GM18511 (cell line): ENCODE measurements around the gene HMOX2.

Source experiments
- ATAC-seq: cut with Tn5 transposase; IDR thresholded peaks from one replicate; pipeline ENCODE4 v1.9.1; 2021; ENCODE audit warnings: mild to moderate bottlenecking, moderate library complexity; ENCODE audit not compliant: unreplicated experiment

The HMOX2 gene

GRCh38 chr16:4552541-4552940, 76.3 kb downstream of the HMOX2 start:
- no peak for ATAC-seq

- no peak for ATAC-seq
Measured at GRCh38 chr16:4556112-4556511, 79.9 kb downstream of the HMOX2 start, which contains the start of gene C16orf96. C16orf96 (plus strand) TSS chr16:4556340; CDS start chr16:4556490, 150 bp downstream.

- no peak for ATAC-seq
Measured at GRCh38 chr16:4556580-4556979, 80.4 kb downstream of the HMOX2 start.

GRCh38 chr16:4557973-4558372, 81.8 kb downstream of the HMOX2 start:
- no peak for ATAC-seq
